HG03520 (cell line): ENCODE data around the gene R3HCC1L.
"Not testable (repeated sequence)": the region's sequence is repeated elsewhere in the genome, so short reads cannot be mapped to it uniquely, and the experiment has no call there.

Source experiments
- ATAC-seq: cut with Tn5 transposase; IDR thresholded peaks from one replicate; pipeline ENCODE4 v1.9.1; 2021; ENCODE audit warnings: mild to moderate bottlenecking, moderate library complexity; ENCODE audit not compliant: unreplicated experiment

Gene R3HCC1L

DNA sequence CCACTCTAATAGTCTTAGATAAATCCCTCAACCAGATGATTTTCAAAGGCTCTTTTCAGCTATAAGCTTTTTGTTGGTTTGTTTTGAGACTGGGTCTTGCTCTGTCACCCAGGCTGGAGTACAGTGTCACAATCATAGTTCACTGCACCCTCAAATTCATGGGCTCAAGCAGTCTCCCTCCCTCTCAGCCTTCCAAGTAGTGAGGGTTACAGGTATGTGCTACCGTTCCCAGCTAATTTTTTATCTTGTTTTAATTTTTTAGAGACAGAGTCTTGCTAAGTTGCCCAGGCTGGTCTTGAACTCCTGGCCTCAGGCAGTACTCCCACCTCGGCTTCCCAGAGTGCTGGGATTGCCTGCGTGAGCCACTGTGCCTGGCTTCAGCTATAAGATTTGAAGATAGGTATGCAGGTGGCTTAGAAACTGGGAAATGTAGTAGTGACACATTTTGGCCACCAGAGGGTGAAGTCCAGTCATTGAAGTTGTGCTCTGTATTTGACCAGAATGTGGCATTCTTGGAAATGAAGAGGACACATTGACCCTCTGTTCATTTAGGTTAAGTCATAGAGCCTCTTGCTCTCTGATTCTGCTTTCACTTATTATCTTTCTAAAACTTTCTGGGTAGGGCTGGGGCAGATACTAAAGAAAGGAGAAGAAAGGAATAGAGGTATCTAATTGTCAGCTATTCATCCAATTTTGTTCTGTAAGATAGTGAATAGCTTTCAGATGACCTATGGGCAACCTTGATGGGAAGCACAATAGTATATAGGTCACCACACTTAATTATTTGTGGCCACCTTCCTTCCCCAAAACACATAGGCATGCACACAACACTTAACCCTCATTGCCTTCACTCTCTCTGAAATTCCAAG lies 36.0 kb downstream of the R3HCC1L start:
- no peak for ATAC-seq

DNA sequence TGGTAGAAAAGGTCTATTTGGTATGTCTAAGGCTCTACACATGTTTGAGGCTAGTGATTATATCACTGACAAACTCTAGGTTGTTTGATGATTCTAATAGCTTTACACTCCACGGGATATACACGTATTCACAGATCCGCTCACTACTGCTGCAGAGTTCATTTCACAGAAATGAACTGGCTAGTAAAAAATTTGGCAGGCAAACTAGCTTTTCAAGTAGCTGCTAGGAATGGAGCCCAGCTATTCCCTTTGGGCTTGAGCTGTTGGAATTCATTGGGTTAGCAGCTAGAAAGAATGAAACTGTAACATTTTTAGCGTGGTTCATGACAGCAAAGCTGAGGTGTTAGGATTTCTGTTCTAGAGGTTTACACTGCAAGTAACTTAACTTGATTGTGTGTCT lies 37.6 kb downstream of the R3HCC1L start:
- ATAC-seq: no peak

DNA sequence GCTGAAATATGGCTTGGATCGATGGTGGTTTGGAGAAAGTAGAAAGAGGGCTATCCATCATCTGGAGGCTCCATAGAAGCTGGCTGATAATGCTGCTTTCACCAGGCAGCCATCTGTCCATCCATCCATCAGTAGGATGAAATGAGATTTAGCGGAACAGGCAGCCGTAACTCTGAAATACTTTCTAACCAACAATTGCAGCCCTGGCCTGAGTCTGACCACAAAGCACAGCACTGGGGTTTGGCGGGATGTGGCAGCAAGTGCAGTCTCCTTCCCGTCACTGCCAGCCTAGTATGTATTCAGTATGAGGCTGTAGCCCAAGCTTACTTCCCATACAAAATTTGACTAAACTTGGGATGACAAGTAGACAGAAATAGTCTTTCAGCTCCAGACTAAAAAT lies 38.0 kb downstream of the R3HCC1L start:
- no peak for ATAC-seq

DNA sequence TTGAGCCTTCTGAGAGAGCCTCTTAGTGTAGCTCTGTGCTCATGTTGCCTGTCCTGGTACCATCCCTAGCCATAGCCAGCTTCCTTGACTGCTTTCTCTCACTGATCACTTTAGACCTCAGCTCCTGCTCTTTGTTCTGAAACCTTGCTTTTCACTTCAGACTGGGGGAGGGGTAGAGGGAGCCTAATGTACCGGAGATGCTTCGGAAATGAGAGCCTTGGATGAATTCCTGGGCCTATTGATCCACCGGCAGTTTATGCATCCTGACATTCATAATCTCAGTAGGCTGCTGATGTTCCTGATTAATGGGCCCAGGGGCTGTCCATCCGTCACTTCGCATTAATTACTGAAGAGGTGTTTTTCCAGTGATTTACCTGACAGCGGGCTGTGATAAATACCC lies 38.8 kb downstream of the R3HCC1L start:
- ATAC-seq: no peak

DNA sequence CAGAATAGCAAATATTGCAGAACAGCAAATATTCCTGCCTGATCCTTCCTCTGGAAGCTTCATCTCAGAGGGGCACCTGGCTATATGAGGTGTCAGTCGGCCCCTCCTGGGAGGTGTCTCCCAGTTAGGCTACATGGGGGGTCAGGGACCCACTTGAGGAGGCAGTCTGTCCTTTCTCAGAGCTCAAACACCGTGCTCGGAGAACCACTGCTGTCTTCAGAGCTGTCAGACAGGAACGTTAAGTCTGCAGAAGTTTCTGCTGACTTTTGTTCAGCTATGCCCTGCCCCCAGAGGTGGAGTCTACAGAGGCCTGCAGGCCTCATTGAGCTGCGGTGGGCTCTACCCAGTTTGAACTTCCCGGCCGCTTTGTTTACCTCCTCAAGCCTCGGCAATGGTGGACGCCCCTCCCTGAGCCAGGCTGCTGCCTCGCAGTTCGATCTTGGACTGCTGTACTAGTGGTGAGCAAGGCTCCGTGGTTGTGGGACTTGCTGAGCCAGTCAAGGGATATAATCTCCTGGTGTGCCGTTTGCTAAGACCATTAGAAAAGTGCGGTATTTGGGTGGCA lies 48.0 kb downstream of the R3HCC1L start:
- ATAC-seq: not testable (repeated sequence)

DNA sequence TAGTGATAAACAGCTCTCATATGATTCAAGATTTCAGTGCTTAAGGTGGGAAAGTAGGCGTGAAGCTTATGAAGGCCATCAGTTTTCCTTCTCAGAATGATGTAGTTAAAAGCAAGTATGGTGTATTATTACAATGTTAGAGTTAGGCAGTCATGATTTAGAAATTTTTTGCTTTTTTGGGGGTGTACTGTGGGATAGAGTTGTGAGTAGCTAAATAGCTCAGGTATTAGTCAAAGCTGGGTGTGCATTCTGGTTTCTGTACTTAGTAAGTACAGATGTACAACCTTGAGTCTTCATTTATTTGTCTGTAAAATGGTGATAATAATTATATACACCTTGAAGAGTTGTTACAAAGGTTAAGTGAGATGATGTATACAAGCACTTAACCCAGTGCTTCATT lies 52.2 kb downstream of the R3HCC1L start:
- ATAC-seq: no peak

DNA sequence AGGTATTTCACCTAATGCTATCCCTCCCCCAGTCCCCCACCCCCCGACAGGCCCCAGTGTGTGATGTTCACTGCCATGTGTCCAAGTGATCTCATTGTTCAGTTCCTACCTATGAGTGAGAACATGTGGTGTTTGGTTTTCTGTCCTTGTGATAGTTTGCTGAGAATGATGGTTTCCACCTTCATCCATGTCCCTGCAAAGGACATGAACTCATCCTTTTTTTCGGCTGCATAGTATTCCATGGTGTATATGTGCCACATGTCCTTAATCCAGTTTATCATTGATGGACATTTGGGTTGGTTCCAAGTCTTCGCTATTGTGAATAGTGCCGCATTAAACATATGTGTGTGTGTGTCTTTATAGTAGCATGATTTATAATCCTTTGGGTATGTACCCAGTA lies 56.3 kb downstream of the R3HCC1L start:
- not testable (repeated sequence) for ATAC-seq

DNA sequence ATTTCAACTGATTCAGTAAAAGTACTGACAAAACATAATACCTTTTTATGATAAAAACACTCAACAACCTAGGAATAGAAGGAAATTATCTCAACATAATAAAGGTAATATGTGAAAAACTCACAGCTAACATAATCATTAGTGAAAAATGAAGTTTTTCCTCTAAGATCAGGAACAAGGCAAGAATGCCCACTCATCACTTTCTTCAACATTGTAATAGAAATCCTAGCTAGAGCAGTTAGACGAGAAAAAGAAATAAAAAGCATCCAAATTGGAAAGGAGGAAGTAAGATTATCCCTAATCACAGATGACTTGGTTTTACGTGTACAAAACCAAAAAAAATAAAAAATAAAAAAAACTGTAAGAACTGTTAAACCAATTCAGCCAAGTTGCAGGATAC lies 58.6 kb downstream of the R3HCC1L start:
- ATAC-seq: no peak

DNA sequence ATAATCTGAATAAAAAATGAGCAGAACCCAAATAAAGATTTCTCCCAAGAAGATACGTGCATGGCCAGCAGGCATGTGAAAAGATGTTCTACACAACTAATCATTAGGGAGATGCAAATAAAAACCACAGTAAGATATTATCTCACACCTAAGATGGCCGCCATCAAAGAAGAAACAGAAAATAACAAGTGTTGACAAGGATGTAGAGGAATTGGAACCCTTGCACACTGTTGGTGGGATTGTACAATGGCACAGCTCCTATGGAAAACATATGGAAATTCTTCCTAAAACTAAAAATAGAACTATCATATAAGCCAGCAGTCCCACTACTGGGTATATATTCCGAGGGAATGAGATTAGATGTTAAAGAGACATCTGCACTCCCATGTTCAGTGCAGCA lies 60.2 kb downstream of the R3HCC1L start:
- ATAC-seq: no peak

DNA sequence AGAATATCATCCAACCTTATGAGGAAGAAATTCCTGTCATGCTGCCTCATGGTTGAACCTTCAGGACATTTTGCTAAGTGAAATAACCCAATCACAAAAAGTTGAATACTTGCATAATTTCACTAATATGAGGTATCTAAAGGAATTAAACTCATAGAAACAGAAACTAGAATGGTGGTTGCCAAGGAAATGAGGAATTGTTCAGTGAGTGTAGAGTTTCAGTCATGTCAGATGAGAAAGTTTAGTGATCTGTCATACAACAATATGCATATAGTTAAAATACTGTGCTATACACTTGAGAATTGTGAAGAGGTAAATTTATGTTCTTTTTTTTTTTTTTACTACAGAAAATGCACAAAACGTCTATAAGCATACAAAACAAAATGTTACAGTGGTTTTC lies 60.7 kb downstream of the R3HCC1L start:
- no peak for ATAC-seq

DNA sequence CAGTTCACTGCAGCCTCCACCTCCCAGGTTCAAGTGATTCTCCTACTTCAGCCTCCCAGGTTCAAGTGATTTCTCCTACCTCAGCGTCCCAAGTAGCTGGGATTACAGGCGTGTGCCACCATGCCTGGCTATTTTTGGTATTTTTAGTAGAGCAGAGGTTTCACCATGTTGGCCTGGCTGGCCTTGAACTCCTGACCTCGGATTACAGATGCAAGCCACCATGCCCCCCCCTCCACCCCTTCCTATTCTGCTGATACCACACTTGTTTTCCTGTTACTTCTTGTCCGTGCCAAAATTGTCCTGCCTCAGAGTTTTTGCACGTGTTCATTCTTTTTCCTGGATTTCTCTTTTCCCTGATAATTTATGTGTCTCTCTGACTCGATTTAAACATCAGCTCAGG lies 62.5 kb downstream of the R3HCC1L start:
- ATAC-seq: no peak

DNA sequence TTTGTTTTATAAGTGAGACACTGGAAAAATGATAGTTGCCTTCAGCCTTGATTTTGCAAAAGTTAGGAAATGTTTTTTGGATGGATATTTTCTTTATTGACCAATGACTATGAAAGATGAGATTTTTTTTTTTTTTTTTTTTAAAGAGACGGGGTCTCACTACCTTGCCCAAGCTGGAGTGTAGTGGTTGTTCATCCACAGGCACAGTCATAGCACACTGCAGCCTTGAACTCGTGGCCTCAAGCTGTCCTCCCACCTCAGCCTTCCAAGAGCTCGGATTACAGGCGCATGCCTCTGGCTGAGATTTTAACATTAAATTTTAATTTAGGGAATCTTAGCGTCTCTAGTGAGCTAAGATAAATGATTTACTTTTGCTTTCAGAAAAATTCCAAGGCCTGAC lies 67.3 kb downstream of the R3HCC1L start:
- no peak for ATAC-seq

DNA sequence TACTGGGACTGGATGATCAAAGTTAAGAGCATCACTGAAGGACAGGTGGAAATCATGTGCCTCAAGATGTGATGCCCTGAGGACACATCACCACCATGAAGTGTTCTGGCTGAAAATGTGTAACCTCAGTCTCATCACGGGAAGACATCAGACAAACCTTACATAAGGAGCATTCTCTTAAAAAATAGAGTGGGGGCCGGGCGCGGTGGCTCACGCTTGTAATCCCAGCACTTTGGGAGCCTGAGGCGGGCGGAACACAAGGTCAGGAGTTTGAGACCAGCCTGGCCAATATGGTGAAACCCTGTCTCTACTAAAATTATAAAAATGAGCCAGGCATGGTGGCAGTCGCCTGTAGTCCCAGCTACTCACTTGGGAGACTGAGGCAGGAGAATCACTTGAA lies 67.9 kb downstream of the R3HCC1L start:
- ATAC-seq: no peak

DNA sequence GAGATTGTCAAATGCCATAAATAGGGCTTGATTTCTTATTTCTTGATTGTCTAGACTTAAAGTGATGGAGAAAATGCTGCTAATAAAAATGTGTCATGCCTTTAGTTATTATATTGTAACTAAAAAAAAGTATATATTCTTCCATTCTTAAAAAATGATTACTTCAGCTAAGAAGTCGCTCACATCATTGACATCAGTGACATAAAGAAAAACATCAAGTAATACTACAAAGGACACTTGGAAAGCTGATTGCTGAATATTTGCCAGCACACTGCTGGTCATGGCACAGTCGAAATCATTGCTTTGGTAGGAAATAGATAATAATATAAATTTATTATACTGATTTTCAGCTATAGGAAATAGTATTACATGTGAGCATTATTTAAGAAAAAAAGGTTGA lies 70.9 kb downstream of the R3HCC1L start:
- ATAC-seq: no peak

DNA sequence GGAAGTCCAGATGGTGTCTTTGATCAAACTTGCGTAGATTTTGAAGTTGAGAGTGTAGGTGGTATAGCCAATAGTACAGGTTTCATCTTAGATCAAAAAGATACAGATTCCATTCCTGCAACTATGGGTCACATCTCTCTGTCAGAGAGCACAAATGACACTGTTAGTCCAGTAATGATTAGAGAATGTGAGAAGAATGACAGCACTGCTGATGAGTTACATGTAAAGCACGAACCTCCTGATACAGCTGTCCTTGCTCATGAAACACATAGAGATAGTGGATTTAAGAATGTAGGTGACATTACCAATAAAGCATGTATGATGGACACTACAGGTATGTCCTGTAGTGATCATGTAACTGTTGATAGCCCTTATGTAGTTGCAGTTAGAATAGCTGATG lies 74.5 kb downstream of the R3HCC1L start:
- no peak for ATAC-seq

DNA sequence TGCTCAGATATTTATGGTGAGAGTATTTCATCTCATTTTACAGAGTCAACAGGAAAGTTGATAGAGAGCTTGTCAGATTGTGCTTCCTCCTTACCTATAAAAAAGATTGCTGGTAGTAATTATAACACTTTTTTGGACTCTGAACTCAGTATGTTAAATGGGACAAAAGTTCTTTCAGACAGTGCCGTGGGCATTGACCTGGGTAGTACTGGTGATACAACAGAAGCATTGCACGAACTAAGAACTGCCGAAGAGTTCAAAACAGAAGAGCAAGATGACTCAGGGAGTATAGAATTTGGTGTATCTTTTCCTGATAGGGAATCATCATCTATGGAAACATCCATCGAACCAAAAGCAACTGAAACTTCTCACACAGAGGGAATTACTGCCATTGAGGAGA lies 75.0 kb downstream of the R3HCC1L start:
- no peak for ATAC-seq

DNA sequence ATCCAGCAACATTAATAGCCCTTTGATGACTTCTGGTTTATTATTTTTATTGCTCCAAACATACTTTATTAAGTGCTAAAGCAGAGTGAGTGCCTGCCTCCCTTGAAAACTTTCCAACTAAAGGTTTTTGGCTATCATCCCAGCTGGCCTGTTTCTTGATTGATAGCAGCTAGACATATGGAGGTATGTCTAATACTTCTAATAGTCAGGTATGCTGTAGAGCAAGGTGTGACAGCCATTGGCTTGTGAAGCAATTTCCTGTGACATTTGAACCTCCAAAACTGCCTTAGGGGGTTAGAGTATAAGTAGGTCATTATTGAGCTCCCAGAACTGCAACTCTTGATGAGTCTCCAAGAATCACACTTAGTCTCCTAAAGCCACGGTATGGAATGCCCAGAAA lies 77.7 kb downstream of the R3HCC1L start:
- ATAC-seq: no peak

DNA sequence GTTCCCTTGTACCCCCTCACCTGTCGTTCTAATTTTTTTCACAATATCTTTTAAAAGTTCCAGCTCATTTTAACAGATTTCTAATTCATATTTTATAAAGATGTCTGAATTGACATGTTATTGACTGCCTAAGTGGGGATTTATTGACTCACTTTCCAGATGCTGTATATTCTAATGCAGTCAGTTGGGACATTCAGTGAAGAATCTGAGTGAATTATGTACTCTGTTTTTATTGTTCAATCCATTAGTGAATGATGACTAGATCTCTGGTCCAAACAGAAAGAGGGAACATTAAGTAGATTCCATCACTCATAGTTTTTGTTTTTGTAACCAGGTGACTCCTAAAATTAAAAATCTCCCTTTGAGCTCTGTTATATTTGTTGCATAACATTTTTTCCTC lies 79.3 kb downstream of the R3HCC1L start:
- ATAC-seq: no peak

DNA sequence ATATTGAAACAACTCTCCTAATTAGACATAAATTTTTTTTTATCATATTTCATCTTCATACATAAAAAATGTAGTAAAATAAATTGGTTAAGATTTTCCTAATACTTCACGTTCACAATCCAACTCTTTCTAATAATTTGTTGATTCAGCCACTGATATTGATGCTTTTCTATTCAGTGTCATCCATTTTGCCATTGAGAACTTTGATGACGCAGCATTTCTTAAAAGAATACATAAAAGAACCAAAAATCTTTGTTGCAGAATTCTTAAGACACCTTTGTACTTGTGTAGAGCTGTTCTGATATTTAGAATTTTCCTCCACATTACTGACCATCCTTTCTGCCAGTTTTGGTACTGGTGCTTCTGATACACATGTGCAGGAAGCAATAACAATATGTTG lies 80.9 kb downstream of the R3HCC1L start:
- ATAC-seq: no peak

DNA sequence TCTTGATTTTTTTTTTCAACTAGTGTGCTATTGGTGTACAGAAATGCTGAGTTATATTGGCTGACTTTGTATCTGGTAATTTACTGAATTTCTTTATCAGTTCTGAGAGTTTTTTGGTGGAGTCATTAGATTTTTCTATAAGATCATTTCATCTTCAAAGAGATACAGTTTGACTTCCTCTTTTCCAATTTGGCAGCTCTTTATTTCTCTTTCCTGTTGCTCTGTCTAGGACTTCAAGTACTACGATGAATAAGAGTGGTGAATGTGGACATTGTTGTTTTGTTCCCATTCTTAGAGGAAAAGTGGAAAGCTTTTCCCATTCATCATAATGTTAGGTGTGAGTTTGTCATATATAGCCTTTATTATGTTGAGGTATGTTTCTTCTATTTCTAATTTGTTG lies 83.3 kb downstream of the R3HCC1L start:
- ATAC-seq: no peak

DNA sequence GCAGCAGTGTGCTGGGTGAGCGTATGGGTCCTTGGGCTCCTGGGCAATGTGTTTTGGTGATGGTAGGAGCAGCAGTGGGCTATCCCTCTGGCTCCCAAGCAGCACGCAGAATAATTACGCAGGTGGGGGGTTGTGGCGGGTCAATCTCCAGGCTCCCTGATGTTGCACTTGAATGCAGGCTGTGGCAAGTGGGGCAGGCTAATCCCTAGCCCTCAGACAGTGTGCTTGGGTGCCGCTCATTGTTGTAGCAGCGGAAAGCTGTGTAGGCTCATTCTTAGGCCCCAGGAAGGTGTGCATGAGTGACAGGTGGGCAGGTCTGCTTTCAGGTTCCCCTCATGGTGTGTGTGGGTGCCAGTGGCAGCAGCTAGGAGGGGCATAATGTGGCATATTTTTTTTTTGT lies 89.4 kb downstream of the R3HCC1L start:
- ATAC-seq: no peak

DNA sequence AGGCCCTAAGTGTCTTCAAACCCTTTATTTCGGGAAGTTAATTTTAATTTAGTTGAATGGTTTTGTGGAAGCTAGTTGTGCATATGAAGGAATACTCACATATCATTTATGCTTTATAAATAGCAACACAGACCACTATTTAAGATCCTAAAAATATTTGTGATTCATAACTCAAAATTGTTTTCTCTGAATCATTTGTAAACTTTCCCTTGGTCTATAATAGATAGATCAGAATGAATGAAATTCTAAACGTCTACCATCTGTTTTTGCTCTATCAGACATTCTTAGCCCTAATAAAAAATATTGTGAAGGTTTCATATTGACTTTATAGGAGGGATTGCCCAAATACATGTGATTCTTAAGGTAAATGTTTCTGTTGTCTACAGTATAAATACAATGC lies 90.1 kb downstream of the R3HCC1L start:
- ATAC-seq: no peak

DNA sequence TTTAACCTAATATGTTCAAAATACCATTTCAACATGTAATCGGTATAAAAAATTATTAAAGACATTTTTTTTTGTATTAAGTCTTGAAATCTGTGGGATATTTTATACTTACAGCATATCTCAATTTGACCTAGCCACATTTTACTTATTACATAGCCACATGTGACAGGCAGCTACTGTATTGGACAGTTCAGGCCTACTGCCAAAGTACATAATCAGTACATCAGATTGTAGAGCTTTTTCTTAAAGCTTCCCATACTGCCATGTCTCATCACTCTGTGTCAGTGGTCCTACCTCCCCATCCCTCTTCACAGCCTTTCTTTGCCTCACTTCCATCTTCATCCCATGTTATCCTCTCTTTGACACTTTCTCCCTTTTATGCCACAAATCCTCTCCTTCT lies 90.5 kb downstream of the R3HCC1L start:
- ATAC-seq: no peak
